NCI-H1048 (cell line): ENCODE results near the gene REV3L.
"Not testable (repeated sequence)": the region's sequence is repeated elsewhere in the genome, so short reads cannot be mapped to it uniquely, and the experiment has no call there.

Experiments
- DNase-seq: peaks from one replicate; lab custom pipeline; 2025; lab: John Stamatoyannopoulos, UW

REV3L gene

GRCh38 chr6:111291336-111292259, 191.4 kb downstream of the REV3L start:
- DNase-seq, result no peak

GRCh38 chr6:111290689-111291335, 192.2 kb downstream of the REV3L start:
- not testable (repeated sequence) for DNase-seq

GRCh38 chr6:111284356-111284755, 198.7 kb downstream of the REV3L start:
- DNase-seq, result not testable (repeated sequence)

- DNase-seq, result no peak
These were observed 199.3 kb downstream of the REV3L start for GRCh38 chr6:111283707-111284106.

GRCh38 chr6:111282515-111282914, 200.5 kb downstream of the REV3L start:
- no peak for DNase-seq

- DNase-seq, result no peak
These were observed 202.5 kb downstream of the REV3L start for GRCh38 chr6:111280445-111280955.

GRCh38 chr6:111278731-111279130, 204.3 kb downstream of the REV3L start:
- no peak for DNase-seq

- DNase-seq, result no peak
These were observed 205.2 kb downstream of the REV3L start for GRCh38 chr6:111277819-111278218.

- DNase-seq, result no peak
These were observed 206.3 kb downstream of the REV3L start for GRCh38 chr6:111276736-111277135.

- no peak for DNase-seq
These were observed 206.7 kb downstream of the REV3L start for GRCh38 chr6:111276335-111276734.

- DNase-seq, result no peak
These were observed 208.3 kb downstream of the REV3L start for GRCh38 chr6:111274593-111275217.

GRCh38 chr6:111270121-111270520, 212.9 kb downstream of the REV3L start:
- no peak for DNase-seq

GRCh38 chr6:111269401-111269970, 213.5 kb downstream of the REV3L start:
- no peak for DNase-seq

GRCh38 chr6:111267764-111268333, 215.2 kb downstream of the REV3L start:
- DNase-seq, result no peak

GRCh38 chr6:111266276-111266675, 216.7 kb downstream of the REV3L start:
- DNase-seq, result no peak

GRCh38 chr6:111265842-111266241, 217.2 kb downstream of the REV3L start:
- DNase-seq, result no peak

- DNase-seq, result no peak
These were observed 219.2 kb downstream of the REV3L start for GRCh38 chr6:111263837-111264236.

- no peak for DNase-seq
These were observed 222.3 kb downstream of the REV3L start for GRCh38 chr6:111260570-111261298.

- peak; percentile 98 for DNase-seq
These were observed 223.8 kb downstream of the REV3L start for GRCh38 chr6:111259089-111259831.

- DNase-seq, result no peak
These were observed 224.4 kb downstream of the REV3L start for GRCh38 chr6:111258615-111259088.
